ENCODE data around the gene XYLT1.

The XYLT1 gene

DNA sequence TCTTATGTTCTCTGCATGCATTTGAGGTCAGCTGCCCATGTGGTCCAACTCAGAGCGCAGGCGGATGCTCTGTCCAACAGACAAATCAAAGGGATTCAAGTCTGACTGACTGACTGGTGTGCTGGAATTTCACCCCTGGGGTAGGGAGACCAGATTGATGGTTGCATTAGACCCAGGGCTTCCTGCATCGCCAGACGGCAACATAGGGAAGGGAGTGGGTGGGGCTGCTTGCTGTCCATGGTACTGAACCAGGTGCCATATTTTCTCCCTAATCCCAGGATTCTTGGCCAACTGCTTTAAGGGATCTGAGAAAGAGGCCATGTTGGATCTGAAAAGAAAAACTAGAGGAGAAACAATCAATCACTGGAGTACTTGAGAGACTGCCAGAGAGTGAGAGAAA is 332.0 kb downstream of the XYLT1 start:
- Histone ChIP-seq H3K4me3 (ENCODE audit: insufficient read depth in 1 of 2, low read depth in 1 of 2, low read length in 2 of 2) (no peak overlapping the region), H2BK5ac (ENCODE audit: low read depth, low read length, poor library complexity, severe bottlenecking) (no peak overlapping the region), H3K18ac (ENCODE audit: low read depth in 1 of 2, low read length in 2 of 2) (no peak overlapping the region), H2BK15ac (ENCODE audit: low read depth, poor library complexity, severe bottlenecking) (no peak overlapping the region), H4K91ac (ENCODE audit: low read length) (no peak overlapping the region), H3K4me1 (ENCODE audit: control insufficient read depth, insufficient read depth, low read depth, low read length) (no peaks in the 10 kb centered on the region), H2BK120ac (ENCODE audit: low read depth, low read length) (no peak overlapping the region), H2AFZ (ENCODE audit: low read depth, low read length) (no peak overlapping the region), H4K8ac (ENCODE audit: low read length) (no peak overlapping the region), H3K36me3 (ENCODE audit: control insufficient read depth in 1 of 2, insufficient read depth in 2 of 2, low read depth in 1 of 2, low read length in 2 of 2) (peaks cover 0 to 73% of the 10 kb centered on the region in 2 experiments), H3K9ac (ENCODE audit: low read length) (no peak overlapping the region), H2AK5ac (ENCODE audit: low read length, severe bottlenecking) (no peak overlapping the region), H3K4me2 (ENCODE audit: low read length, poor library complexity, severe bottlenecking) (no peak overlapping the region), H3K27ac (ENCODE audit: low read length, poor library complexity, severe bottlenecking) (no peak overlapping the region), H3K14ac (ENCODE audit: low read length in 2 of 2) (no peak overlapping the region), H3K4ac (ENCODE audit: low read depth in 1 of 2, low read length in 2 of 2) (no peak overlapping the region), H3K27me3 (ENCODE audit: control insufficient read depth in 1 of 2, insufficient read depth in 1 of 2, low read length in 2 of 2) (no peaks in the 10 kb centered on the region), H3K23ac (ENCODE audit: low read length in 2 of 2) (no peak overlapping the region), H3K79me1 (replicated peaks; ENCODE audit: low read length, poor library complexity, severe bottlenecking) (no peaks in the 10 kb centered on the region), H3K9me3 (ENCODE audit: control insufficient read depth, low read length) (no peaks in the 10 kb centered on the region), H2BK12ac (ENCODE audit: low read length in 2 of 2) (no peak overlapping the region)
- no peak for DNase-seq
- WGBS, result 46% methylated on average over 4 of the region's 4 CpGs

DNA sequence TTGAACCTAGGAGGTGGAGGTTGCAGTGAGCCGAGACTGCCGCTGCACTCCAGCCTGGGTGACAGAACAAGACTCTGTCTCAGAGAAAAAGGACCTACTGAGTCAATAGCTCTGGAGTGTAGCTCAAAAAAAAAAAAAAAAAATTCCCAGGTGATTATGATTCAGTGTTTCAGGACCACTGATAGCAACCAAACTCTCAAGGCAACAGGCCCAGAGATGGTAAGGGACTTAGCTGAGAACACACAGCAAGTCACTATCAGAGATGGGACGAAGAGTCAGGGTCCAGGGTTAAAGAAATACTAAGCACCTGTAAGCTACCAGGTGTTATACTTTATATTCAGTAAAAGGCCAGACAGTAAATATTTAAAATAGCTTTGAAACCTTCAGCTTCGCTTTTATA is 335.3 kb downstream of the XYLT1 start:
- no peak for DNase-seq
- Histone ChIP-seq H3K4me3 (ENCODE audit: insufficient read depth in 1 of 2, low read depth in 1 of 2, low read length in 2 of 2) (no peak overlapping the region), H3K4ac (ENCODE audit: low read depth in 1 of 2, low read length in 2 of 2) (no peak overlapping the region), H2BK12ac (ENCODE audit: low read length in 2 of 2) (no peak overlapping the region), H3K27me3 (ENCODE audit: control insufficient read depth in 1 of 2, insufficient read depth in 1 of 2, low read length in 2 of 2) (no peaks in the 10 kb centered on the region), H3K18ac (ENCODE audit: low read depth in 1 of 2, low read length in 2 of 2) (no peak overlapping the region), H3K79me1 (replicated peaks; ENCODE audit: low read length, poor library complexity, severe bottlenecking) (no peaks in the 10 kb centered on the region), H2BK120ac (ENCODE audit: low read depth, low read length) (no peak overlapping the region), H3K9me3 (ENCODE audit: control insufficient read depth, low read length) (no peaks in the 10 kb centered on the region), H2BK5ac (ENCODE audit: low read depth, low read length, poor library complexity, severe bottlenecking) (no peak overlapping the region), H4K91ac (ENCODE audit: low read length) (no peak overlapping the region), H3K27ac (ENCODE audit: low read length, poor library complexity, severe bottlenecking) (no peak overlapping the region), H2AK5ac (ENCODE audit: low read length, severe bottlenecking) (no peak overlapping the region), H2BK15ac (ENCODE audit: low read depth, poor library complexity, severe bottlenecking) (no peak overlapping the region), H3K9ac (ENCODE audit: low read length) (no peak overlapping the region), H3K4me2 (ENCODE audit: low read length, poor library complexity, severe bottlenecking) (no peak overlapping the region), H2AFZ (ENCODE audit: low read depth, low read length) (no peak overlapping the region), H3K36me3 (ENCODE audit: control insufficient read depth in 1 of 2, insufficient read depth in 2 of 2, low read depth in 1 of 2, low read length in 2 of 2) (peaks cover 0 to 92% of the 10 kb centered on the region in 2 experiments), H3K4me1 (ENCODE audit: control insufficient read depth, insufficient read depth, low read depth, low read length) (no peaks in the 10 kb centered on the region), H4K8ac (ENCODE audit: low read length) (no peak overlapping the region), H3K23ac (ENCODE audit: low read length in 2 of 2) (no peak overlapping the region), H3K14ac (ENCODE audit: low read length in 2 of 2) (no peak overlapping the region)
- WGBS, result 92% methylated on average over 2 of the region's 4 CpGs

DNA sequence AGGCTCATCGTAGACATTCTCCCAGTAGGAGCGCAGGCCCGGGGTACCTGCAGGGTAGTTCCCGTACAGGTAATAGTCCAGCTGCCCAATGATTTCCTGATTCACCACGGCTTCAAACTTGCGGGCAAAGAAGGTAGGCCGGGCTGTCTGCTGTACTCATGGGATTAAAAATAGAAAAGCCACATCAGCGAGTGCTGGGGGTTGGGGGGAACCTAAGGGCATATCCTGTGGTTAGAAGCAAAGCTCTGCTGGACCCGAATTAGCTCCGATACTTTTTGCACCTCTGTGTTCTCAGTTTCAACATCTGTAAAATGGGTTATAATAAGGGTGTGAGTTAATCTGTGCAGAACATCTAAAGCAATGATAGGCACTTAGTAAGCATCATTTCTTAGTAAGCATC is 336.2 kb downstream of the XYLT1 start:
- Histone ChIP-seq H3K4ac (ENCODE audit: low read depth in 1 of 2, low read length in 2 of 2) (no peak overlapping the region), H4K91ac (ENCODE audit: low read length) (no peak overlapping the region), H3K36me3 (ENCODE audit: control insufficient read depth in 1 of 2, insufficient read depth in 2 of 2, low read depth in 1 of 2, low read length in 2 of 2) (peaks cover 0 to 92% of the 10 kb centered on the region in 2 experiments), H3K79me1 (replicated peaks; ENCODE audit: low read length, poor library complexity, severe bottlenecking) (no peaks in the 10 kb centered on the region), H3K14ac (ENCODE audit: low read length in 2 of 2) (no peak overlapping the region), H3K4me2 (ENCODE audit: low read length, poor library complexity, severe bottlenecking) (no peak overlapping the region), H2BK15ac (ENCODE audit: low read depth, poor library complexity, severe bottlenecking) (no peak overlapping the region), H3K23ac (ENCODE audit: low read length in 2 of 2) (no peak overlapping the region), H3K9ac (ENCODE audit: low read length) (no peak overlapping the region), H3K9me3 (ENCODE audit: control insufficient read depth, low read length) (no peaks in the 10 kb centered on the region), H2AK5ac (ENCODE audit: low read length, severe bottlenecking) (no peak overlapping the region), H3K4me3 (ENCODE audit: insufficient read depth in 1 of 2, low read depth in 1 of 2, low read length in 2 of 2) (no peak overlapping the region), H2BK12ac (ENCODE audit: low read length in 2 of 2) (no peak overlapping the region), H3K18ac (ENCODE audit: low read depth in 1 of 2, low read length in 2 of 2) (no peak overlapping the region), H2AFZ (ENCODE audit: low read depth, low read length) (no peak overlapping the region), H3K27ac (ENCODE audit: low read length, poor library complexity, severe bottlenecking) (no peak overlapping the region), H3K4me1 (ENCODE audit: control insufficient read depth, insufficient read depth, low read depth, low read length) (no peaks in the 10 kb centered on the region), H3K27me3 (ENCODE audit: control insufficient read depth in 1 of 2, insufficient read depth in 1 of 2, low read length in 2 of 2) (no peaks in the 10 kb centered on the region), H2BK120ac (ENCODE audit: low read depth, low read length) (no peak overlapping the region), H2BK5ac (ENCODE audit: low read depth, low read length, poor library complexity, severe bottlenecking) (no peak overlapping the region), H4K8ac (ENCODE audit: low read length) (no peak overlapping the region)
- WGBS, result 83% methylated on average over 10 of the region's 10 CpGs
- no peak for DNase-seq

DNA sequence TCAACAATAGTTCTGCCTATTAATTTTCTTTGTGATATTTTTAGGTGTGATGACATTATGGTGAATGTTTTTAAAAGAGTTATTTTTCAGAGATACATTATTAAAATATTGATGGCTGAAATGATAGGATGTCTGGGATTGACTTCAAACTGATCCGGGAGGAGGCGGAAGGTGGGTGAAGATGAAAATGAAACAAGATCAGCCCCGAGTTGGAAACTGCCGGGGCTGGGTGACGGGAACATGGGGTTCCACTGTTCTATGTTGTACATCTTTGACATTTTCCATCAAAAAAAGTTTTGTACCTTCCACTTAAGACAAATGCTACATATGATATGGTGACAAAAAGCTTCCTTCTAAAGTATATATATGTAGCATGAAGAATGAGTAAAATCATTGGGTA is 336.9 kb downstream of the XYLT1 start:
- H3K4me3 ChIP-seq (ENCODE audit: insufficient read depth in 1 of 2, low read depth in 1 of 2, low read length in 2 of 2), result no peak overlapping the region
- no peak overlapping the region for H2AFZ ChIP-seq (ENCODE audit: low read depth, low read length)
- 98% methylated on average over 4 of the region's 5 CpGs for WGBS
- no peak for DNase-seq
- H2BK120ac ChIP-seq (ENCODE audit: low read depth, low read length), result no peak overlapping the region
- no peaks in the 10 kb centered on the region for H3K79me1 ChIP-seq (replicated peaks; ENCODE audit: low read length, poor library complexity, severe bottlenecking)
- H2BK5ac ChIP-seq (ENCODE audit: low read depth, low read length, poor library complexity, severe bottlenecking), result no peak overlapping the region
- no peak overlapping the region for H3K27ac ChIP-seq (ENCODE audit: low read length, poor library complexity, severe bottlenecking)
- peaks cover 0 to 87% of the 10 kb centered on the region in 2 experiments for H3K36me3 ChIP-seq (ENCODE audit: control insufficient read depth in 1 of 2, insufficient read depth in 2 of 2, low read depth in 1 of 2, low read length in 2 of 2)
- H2AK5ac ChIP-seq (ENCODE audit: low read length, severe bottlenecking), result no peak overlapping the region
- H3K9me3 ChIP-seq (ENCODE audit: control insufficient read depth, low read length), result no peaks in the 10 kb centered on the region
- no peaks in the 10 kb centered on the region for H3K27me3 ChIP-seq (ENCODE audit: control insufficient read depth in 1 of 2, insufficient read depth in 1 of 2, low read length in 2 of 2)
- H2BK12ac ChIP-seq (ENCODE audit: low read length in 2 of 2), result no peak overlapping the region
- H3K14ac ChIP-seq (ENCODE audit: low read length in 2 of 2), result no peak overlapping the region
- no peak overlapping the region for H2BK15ac ChIP-seq (ENCODE audit: low read depth, poor library complexity, severe bottlenecking)
- H3K23ac ChIP-seq (ENCODE audit: low read length in 2 of 2), result no peak overlapping the region
- H4K8ac ChIP-seq (ENCODE audit: low read length), result no peak overlapping the region
- H3K18ac ChIP-seq (ENCODE audit: low read depth in 1 of 2, low read length in 2 of 2), result no peak overlapping the region
- H3K4me1 ChIP-seq (ENCODE audit: control insufficient read depth, insufficient read depth, low read depth, low read length), result no peaks in the 10 kb centered on the region
- no peak overlapping the region for H3K4ac ChIP-seq (ENCODE audit: low read depth in 1 of 2, low read length in 2 of 2)
- no peak overlapping the region for H4K91ac ChIP-seq (ENCODE audit: low read length)
- H3K9ac ChIP-seq (ENCODE audit: low read length), result no peak overlapping the region
- no peak overlapping the region for H3K4me2 ChIP-seq (ENCODE audit: low read length, poor library complexity, severe bottlenecking)

All from mesenchymal stem cell (in vitro differentiated cells and primary cell).